ENCODE data around the gene CD300LF.
A peak's percentile ranks its signal among the peaks of the same experiment; 100 is the strongest.

Gene CD300LF

GRCh38 chr17:74690409-74690825 lies 22.3 kb downstream of the CD300LF start:
- Histone ChIP-seq H4K20me1 (ENCODE audit: insufficient read depth, low read length, poor library complexity, severe bottlenecking) (no peaks in the 10 kb centered on the region), H3K36me3 (ENCODE audit: insufficient read depth, low read length) (no peaks in the 10 kb centered on the region), H3K4me3 (ENCODE audit: low read length, poor library complexity, severe bottlenecking) (no peak overlapping the region), H3F3A (ENCODE audit: low read depth) (no peaks in the 10 kb centered on the region), H3K9me2 (replicated peaks; ENCODE audit: low read depth, low read length) (no peaks in the 10 kb centered on the region), H2AFZ (ENCODE audit: low read length) (no peak overlapping the region), H3K9me3 (ENCODE audit: insufficient read depth, low read depth, low read length) (no peaks in the 10 kb centered on the region), H3K79me2 (ENCODE audit: insufficient read depth, low read length) (no peaks in the 10 kb centered on the region), H3K9ac (ENCODE audit: low read depth, low read length, poor library complexity, severe bottlenecking) (no peak overlapping the region), H3K4me1 (ENCODE audit: insufficient read depth, low read length, poor library complexity, severe bottlenecking) (peaks cover 3% of the 10 kb centered on the region), H3K4me2 (ENCODE audit: low read depth, low read length, poor library complexity, severe bottlenecking) (no peak overlapping the region), H3K27me3 (ENCODE audit: insufficient read depth, low read length, poor library complexity, severe bottlenecking) (no peaks in the 10 kb centered on the region)
- TF ChIP-seq CTCF (conservative IDR thresholded peaks at IDR 0.05; ENCODE audit: low read length) (no peak), EZH2phosphoT487 (IDR thresholded peaks at IDR 0.05; ENCODE audit: borderline replicate concordance) (no peak)

- Histone ChIP-seq H3K9me2 (replicated peaks; ENCODE audit: low read depth, low read length) (no peaks in the 10 kb centered on the region), H3F3A (ENCODE audit: low read depth) (no peaks in the 10 kb centered on the region), H3K4me3 (ENCODE audit: low read length, poor library complexity, severe bottlenecking) (no peak overlapping the region), H2AFZ (ENCODE audit: low read length) (no peak overlapping the region), H3K36me3 (ENCODE audit: insufficient read depth, low read length) (no peaks in the 10 kb centered on the region), H3K4me2 (ENCODE audit: low read depth, low read length, poor library complexity, severe bottlenecking) (no peak overlapping the region), H3K27me3 (ENCODE audit: insufficient read depth, low read length, poor library complexity, severe bottlenecking) (no peaks in the 10 kb centered on the region), H3K9ac (ENCODE audit: low read depth, low read length, poor library complexity, severe bottlenecking) (no peak overlapping the region), H3K79me2 (ENCODE audit: insufficient read depth, low read length) (no peaks in the 10 kb centered on the region), H4K20me1 (ENCODE audit: insufficient read depth, low read length, poor library complexity, severe bottlenecking) (no peaks in the 10 kb centered on the region), H3K4me1 (ENCODE audit: insufficient read depth, low read length, poor library complexity, severe bottlenecking) (peaks cover 3% of the 10 kb centered on the region), H3K9me3 (ENCODE audit: insufficient read depth, low read depth, low read length) (no peaks in the 10 kb centered on the region)
- TF ChIP-seq EZH2phosphoT487 (IDR thresholded peaks at IDR 0.05; ENCODE audit: borderline replicate concordance) (no peak), CTCF (conservative IDR thresholded peaks at IDR 0.05; ENCODE audit: low read length) (no peak)
Measured at GRCh38 chr17:74687886-74688285, 24.8 kb downstream of the CD300LF start.

GRCh38 chr17:74686761-74687160 lies 26.0 kb downstream of the CD300LF start:
- Histone ChIP-seq H3K79me2 (ENCODE audit: insufficient read depth, low read length) (no peaks in the 10 kb centered on the region), H3K27me3 (ENCODE audit: insufficient read depth, low read length, poor library complexity, severe bottlenecking) (no peaks in the 10 kb centered on the region), H3K9me2 (replicated peaks; ENCODE audit: low read depth, low read length) (no peaks in the 10 kb centered on the region), H3K9me3 (ENCODE audit: insufficient read depth, low read depth, low read length) (no peaks in the 10 kb centered on the region), H4K20me1 (ENCODE audit: insufficient read depth, low read length, poor library complexity, severe bottlenecking) (no peaks in the 10 kb centered on the region), H2AFZ (ENCODE audit: low read length) (no peak overlapping the region), H3K36me3 (ENCODE audit: insufficient read depth, low read length) (no peaks in the 10 kb centered on the region), H3K9ac (ENCODE audit: low read depth, low read length, poor library complexity, severe bottlenecking) (no peak overlapping the region), H3K4me1 (ENCODE audit: insufficient read depth, low read length, poor library complexity, severe bottlenecking) (peaks cover 3% of the 10 kb centered on the region), H3K4me2 (ENCODE audit: low read depth, low read length, poor library complexity, severe bottlenecking) (no peak overlapping the region), H3F3A (ENCODE audit: low read depth) (no peaks in the 10 kb centered on the region), H3K4me3 (ENCODE audit: low read length, poor library complexity, severe bottlenecking) (no peak overlapping the region)
- TF ChIP-seq EZH2phosphoT487 (IDR thresholded peaks at IDR 0.05; ENCODE audit: borderline replicate concordance) (no peak), CTCF (conservative IDR thresholded peaks at IDR 0.05; ENCODE audit: low read length) (peak; percentile 48)
